PC-3 (cell line): Measurements from ENCODE around the gene TRAPPC10.

Source experiments
- CTCF ChIP-seq: fragments of 300-600 bp; sonication (generic); conservative IDR thresholded peaks from 2 replicates; pipeline ENCODE4 v1.5.1; 2017; ENCODE audit warnings: antibody characterized with exemption, low read depth, mild to moderate bottlenecking, low read length
- EZH2 ChIP-seq: fragments of 300-600 bp; sonication (generic); IDR thresholded peaks from one replicate; pipeline ENCODE4 v1.6.1; 2017; ENCODE audit warnings: antibody characterized with exemption, mild to moderate bottlenecking, low read length; ENCODE audit not compliant: unreplicated experiment
- EZH2phosphoT487 ChIP-seq: fragments of 300-600 bp; sonication (generic); IDR thresholded peaks from 2 replicates; pipeline ENCODE4 v1.6.1; 2018; ENCODE audit warnings: mild to moderate bottlenecking, antibody characterized with exemption, low read length, borderline replicate concordance

GRCh38 chr21:44058652-44058964, 46.5 kb downstream of the TRAPPC10 start:
- TF ChIP-seq EZH2 (no peak), CTCF (no peak), EZH2phosphoT487 (no peak)
